GM23248 (cell line): ENCODE results near the gene CDH1.

Experiments used
- EZH2 ChIP-seq: fragments of 200-600 bp; sonication (generic); IDR thresholded peaks from 2 replicates; pipeline ENCODE4 v1.6.1; 2018; ENCODE audit warnings: antibody characterized with exemption, mild to moderate bottlenecking; ENCODE audit not compliant: insufficient read depth, poor library complexity, severe bottlenecking
- EZH2phosphoT487 ChIP-seq: fragments of 200-600 bp; sonication (generic); IDR thresholded peaks from 2 replicates; pipeline ENCODE4 v1.6.1; 2018; ENCODE audit warnings: antibody characterized with exemption, moderate library complexity, mild to moderate bottlenecking, low read depth; ENCODE audit not compliant: insufficient read depth

- TF ChIP-seq EZH2 (no peak), EZH2phosphoT487 (no peak)
Measured at GRCh38 chr16:68806981-68807380, 69.9 kb downstream of the CDH1 start.
